ENCODE results near the gene GRID1. TPM values are rescaled to one million over a fixed set of nuclear protein-coding genes. Genes with fewer than 3 reads are reported as not detected.

The GRID1 gene
- total RNA-seq, 1 donor from 2014 or later, result 1.1 TPM

DNA sequence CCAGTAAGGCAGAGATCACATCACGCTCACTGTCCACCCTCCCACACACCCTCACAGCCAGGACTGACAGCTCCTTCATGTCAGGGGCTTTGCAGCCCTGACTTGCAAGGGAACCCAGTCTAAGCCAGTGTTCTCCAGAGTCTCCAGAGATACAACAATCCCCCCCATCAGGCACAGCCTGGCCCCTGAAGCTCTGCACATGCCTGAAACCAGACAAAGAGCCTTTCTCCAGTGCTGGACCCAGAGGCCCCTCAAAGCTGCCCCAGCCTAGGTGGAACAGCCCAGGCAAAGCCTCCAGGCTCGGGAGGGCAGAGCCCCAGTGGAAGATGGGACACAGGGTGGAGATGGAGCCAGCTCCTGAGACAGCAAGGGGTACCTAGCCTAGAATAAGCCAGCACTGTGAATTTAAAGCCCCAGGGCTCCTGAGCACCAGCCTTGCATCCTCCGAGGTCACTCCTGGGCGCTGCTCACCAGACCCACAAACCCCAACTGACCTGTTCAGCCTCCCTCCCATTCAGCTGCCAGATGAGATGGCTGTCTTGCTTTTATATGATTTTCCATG lies 50.2 kb downstream of the GRID1 start:
- Mint-ChIP-seq H3K27ac (ENCODE audit: unreplicated experiment) (no peak overlapping the region), H3K36me3 (ENCODE audit: low read depth) (no peaks in the 10 kb centered on the region), H3K4me3 (no peak overlapping the region), H3K4me1 (no peaks in the 10 kb centered on the region), H3K27me3 (ENCODE audit: low read depth) (peaks cover 16% of the 10 kb centered on the region), H3K9me3 (no peaks in the 10 kb centered on the region)
- TF ChIP-seq, protein P1, sequence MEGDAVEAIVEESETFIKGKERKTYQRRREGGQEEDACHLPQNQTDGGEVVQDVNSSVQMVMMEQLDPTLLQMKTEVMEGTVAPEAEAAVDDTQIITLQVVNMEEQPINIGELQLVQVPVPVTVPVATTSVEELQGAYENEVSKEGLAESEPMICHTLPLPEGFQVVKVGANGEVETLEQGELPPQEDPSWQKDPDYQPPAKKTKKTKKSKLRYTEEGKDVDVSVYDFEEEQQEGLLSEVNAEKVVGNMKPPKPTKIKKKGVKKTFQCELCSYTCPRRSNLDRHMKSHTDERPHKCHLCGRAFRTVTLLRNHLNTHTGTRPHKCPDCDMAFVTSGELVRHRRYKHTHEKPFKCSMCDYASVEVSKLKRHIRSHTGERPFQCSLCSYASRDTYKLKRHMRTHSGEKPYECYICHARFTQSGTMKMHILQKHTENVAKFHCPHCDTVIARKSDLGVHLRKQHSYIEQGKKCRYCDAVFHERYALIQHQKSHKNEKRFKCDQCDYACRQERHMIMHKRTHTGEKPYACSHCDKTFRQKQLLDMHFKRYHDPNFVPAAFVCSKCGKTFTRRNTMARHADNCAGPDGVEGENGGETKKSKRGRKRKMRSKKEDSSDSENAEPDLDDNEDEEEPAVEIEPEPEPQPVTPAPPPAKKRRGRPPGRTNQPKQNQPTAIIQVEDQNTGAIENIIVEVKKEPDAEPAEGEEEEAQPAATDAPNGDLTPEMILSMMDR (conservative IDR thresholded peaks at IDR 0.05), result no peak
- DNase-seq (ENCODE audit: low read depth, low spot score), result no peak

DNA sequence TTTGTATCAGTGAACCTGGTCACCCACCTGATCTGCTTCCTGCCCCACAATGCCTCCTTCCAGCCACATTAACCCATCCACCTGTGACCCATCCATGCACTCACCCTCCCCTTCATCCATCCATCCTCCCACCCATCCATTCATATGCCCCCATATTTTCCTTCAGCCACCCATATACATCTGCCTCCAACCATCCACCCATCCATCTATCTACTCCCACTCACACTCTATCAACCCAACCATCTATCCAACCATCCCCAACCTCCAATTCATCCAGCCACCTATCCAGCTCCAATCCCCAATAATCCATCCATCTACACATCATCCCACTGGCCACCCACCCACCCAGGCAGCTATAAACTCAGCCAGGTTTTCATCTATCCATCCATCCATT lies 51.0 kb downstream of the GRID1 start:
- Mint-ChIP-seq H3K27ac (ENCODE audit: unreplicated experiment) (no peak overlapping the region), H3K4me3 (no peak overlapping the region), H3K27me3 (ENCODE audit: low read depth) (peaks cover 16% of the 10 kb centered on the region), H3K9me3 (no peaks in the 10 kb centered on the region), H3K36me3 (ENCODE audit: low read depth) (no peaks in the 10 kb centered on the region), H3K4me1 (no peaks in the 10 kb centered on the region)
- DNase-seq (ENCODE audit: low read depth, low spot score), result no peak
- TF ChIP-seq, protein P1 (conservative IDR thresholded peaks at IDR 0.05), result no peak

DNA sequence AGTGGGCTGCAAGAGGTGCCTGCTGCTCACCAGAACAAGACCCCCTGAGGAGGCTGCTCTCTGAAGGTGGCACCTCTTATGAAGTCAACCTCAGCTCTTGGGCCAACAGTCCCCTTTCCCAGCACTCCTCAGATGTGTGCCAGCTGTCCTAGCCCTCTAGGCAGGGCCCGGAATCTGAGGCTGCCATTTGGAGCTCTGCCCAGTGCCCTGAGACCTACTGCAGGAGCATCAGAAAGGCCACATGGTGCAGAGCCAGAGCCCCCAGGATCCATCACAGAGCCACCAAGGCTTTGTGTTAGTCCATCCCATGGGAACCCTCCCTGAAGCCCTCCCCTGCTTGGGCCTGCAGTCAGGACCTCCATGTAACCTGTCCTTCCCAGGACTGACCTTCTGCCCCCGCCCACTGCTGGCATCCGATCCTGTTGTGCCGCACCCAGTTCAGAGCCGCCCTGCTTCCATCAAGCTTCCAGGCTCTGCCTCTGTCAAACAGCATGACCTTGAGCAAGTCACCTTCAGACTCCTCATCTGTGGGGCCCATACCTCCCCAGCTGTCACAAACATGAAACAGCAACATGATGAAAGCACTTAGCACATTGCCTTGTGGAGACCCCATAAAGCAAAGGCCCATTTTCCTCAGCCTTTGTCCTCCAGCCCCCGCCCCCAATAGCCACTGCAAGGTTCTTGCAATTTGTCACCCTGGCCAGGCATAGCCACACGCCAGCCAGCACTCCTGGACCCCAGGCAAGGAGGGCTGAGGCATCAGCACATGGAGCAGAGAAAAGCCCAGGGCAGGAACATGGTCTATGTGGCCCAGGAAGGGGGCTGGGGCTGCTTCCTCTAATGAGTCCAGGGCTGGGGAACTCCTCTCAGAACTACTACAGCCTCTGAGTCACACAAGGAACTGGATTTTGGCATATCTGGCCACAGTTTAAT lies 51.7 kb downstream of the GRID1 start:
- no peak for DNase-seq (ENCODE audit: low read depth, low spot score)
- H3K9me3 Mint-ChIP-seq, result no peaks in the 10 kb centered on the region
- no peak overlapping the region for H3K27ac Mint-ChIP-seq (ENCODE audit: unreplicated experiment)
- TF ChIP-seq, protein P1 (conservative IDR thresholded peaks at IDR 0.05), result no peak
- H3K4me1 Mint-ChIP-seq, result peaks cover 2% of the 10 kb centered on the region
- H3K27me3 Mint-ChIP-seq (ENCODE audit: low read depth), result peaks cover 15% of the 10 kb centered on the region
- H3K4me3 Mint-ChIP-seq, result no peak overlapping the region
- no peaks in the 10 kb centered on the region for H3K36me3 Mint-ChIP-seq (ENCODE audit: low read depth)

DNA sequence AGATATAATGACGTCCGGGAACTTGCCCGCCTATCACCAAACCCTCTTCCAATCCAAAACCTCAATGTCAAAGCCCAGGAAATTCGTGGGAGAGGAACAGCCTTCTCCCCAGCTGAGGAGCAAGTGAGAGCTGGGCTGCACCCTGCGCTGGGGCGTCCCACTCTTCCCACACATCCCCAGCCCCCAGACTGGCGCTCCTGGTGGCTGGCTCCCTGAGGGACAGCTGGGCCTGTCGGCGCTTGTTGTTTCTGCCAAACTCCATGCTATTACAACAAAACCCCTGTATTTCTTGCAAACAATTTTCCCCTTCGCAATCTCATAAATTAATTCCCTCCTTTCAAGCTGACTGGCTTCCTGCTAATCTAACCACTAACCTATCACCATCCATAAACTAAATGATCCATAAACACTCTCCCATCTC lies 53.0 kb downstream of the GRID1 start:
- no peak overlapping the region for H3K27ac Mint-ChIP-seq (ENCODE audit: unreplicated experiment)
- no peak for DNase-seq (ENCODE audit: low read depth, low spot score)
- peaks cover 18% of the 10 kb centered on the region for H3K27me3 Mint-ChIP-seq (ENCODE audit: low read depth)
- no peak overlapping the region for H3K4me3 Mint-ChIP-seq
- H3K9me3 Mint-ChIP-seq, result no peaks in the 10 kb centered on the region
- peaks cover 11% of the 10 kb centered on the region for H3K4me1 Mint-ChIP-seq
- TF ChIP-seq, protein P1 (conservative IDR thresholded peaks at IDR 0.05), result no peak
- no peaks in the 10 kb centered on the region for H3K36me3 Mint-ChIP-seq (ENCODE audit: low read depth)

DNA sequence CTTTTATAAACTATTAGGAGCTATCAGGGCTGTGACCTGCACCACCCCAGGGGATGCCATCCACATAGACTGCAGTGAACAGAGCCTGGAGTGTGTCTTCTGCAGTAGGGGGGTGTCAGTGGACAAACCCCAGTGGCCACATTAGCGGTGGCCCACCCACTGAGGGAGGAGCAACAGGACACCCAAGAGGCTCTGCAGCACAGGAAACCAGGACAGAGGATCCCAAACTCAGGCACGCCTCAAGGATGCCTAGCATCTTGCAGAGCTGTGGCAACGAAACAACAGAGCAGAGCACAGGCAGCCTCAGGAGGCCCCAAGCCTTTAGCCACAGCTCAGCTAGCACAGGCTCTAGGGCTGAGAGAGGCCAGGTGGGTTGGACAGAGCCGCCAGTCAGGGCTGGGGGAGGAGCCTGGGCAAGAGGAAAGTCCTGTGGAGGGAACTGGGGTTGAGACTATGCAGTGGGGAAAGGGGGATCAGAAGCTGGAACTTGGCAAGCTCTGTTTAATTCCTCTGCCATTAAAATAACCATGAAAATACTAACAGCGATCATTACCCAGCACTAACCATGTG lies 53.8 kb downstream of the GRID1 start:
- peaks cover 11% of the 10 kb centered on the region for H3K4me1 Mint-ChIP-seq
- peaks cover 26% of the 10 kb centered on the region for H3K27me3 Mint-ChIP-seq (ENCODE audit: low read depth)

More for the DNA sequence above, 53.8 kb downstream of the GRID1 start:
- Mint-ChIP-seq H3K36me3 (ENCODE audit: low read depth) (no peaks in the 10 kb centered on the region), H3K27ac (ENCODE audit: unreplicated experiment) (no peak overlapping the region), H3K9me3 (no peaks in the 10 kb centered on the region), H3K4me3 (no peak overlapping the region)
- no peak for DNase-seq (ENCODE audit: low read depth, low spot score)
- TF ChIP-seq, protein P1 (conservative IDR thresholded peaks at IDR 0.05), result no peak

Data from neural crest cell (in vitro differentiated cells).